HG03103 (cell line): ENCODE measurements around the gene MED15.
"Not testable (repeated sequence)": the region's sequence is repeated elsewhere in the genome, so short reads cannot be mapped to it uniquely, and the experiment has no call there.

Source experiments
- ATAC-seq: cut with Tn5 transposase; IDR thresholded peaks from one replicate; pipeline ENCODE4 v1.9.1; 2021; ENCODE audit warnings: low read depth; ENCODE audit not compliant: unreplicated experiment

MED15 gene

DNA sequence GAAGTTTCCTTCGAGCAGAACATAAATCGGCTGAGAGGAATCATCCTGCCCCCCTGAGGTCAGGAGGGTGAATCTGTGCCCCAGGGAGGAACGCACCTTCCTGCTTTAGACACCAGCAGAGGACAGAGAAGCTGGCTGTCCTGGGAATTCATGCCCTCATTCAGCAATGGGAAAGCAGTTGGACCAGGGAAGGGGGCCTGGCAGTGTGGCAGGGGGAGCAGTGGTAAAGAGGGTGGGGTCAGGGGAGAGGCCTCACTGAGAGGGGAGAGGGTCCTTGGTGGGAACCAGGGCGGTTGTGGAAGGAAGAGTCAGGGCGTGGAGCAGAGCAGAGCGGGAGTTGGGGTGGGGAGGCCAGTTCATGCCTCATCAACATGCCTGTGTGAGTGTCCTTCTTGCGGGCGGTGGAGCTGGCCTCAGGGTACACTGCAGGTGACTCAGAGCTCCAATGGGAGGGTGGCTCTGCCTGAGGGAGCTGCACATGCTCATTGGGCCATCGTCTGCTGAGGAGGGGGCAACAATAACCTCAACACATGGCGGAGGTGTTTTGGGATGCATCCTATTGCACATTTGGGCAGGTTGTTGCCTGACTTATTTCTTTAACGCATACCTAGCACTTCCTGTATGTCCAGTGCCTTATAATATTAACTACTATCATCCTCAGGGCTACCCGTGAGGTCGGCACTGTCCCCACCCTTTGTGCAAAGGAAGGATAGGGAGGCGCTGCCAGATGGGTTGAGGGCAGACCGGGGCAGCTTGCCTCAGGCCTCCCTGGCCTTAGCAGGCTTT, 23.2 kb downstream of the MED15 start:
- ATAC-seq = no peak

GRCh38 chr22:20531154-20531403, 23.7 kb downstream of the MED15 start:
- no peak for ATAC-seq

DNA sequence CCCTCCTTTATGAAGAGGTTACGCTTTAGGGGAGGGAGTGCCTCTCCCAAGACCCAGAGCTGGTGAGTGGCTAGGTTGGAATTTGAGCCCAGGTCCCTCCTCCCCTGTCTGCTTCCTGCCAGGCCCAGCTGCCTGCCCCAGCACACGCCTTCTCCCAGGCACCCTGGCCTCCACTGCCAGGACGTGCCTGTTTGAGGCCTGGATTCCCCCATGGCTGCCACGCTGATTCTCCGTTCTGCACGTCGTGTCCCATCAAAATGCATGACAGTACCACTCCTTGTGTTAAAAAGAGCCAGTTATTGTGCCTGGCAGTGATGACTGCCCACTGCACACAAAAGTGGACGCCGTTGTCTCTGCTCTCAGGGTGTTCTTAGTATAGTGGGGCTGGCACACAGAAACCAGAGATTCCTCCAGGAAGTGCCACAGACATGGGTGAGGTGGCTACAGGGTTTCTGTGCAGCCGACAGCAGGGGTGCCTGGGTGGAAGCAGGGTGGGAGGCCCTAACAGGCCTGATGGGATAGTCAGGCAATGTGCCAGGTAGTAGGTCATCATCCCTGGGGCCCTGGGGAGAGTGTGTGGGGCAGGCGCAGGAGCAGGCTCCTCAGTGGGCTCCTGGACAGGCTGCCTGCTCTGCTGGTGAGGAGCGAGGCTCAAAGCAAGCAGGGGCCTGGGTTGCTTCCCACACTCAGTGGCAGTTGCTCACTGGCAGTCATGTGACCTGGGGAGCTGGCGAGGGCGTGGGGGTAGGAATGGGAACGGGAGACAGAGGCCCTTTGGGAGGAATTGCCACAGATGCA, 24.2 kb downstream of the MED15 start:
- no peak for ATAC-seq

DNA sequence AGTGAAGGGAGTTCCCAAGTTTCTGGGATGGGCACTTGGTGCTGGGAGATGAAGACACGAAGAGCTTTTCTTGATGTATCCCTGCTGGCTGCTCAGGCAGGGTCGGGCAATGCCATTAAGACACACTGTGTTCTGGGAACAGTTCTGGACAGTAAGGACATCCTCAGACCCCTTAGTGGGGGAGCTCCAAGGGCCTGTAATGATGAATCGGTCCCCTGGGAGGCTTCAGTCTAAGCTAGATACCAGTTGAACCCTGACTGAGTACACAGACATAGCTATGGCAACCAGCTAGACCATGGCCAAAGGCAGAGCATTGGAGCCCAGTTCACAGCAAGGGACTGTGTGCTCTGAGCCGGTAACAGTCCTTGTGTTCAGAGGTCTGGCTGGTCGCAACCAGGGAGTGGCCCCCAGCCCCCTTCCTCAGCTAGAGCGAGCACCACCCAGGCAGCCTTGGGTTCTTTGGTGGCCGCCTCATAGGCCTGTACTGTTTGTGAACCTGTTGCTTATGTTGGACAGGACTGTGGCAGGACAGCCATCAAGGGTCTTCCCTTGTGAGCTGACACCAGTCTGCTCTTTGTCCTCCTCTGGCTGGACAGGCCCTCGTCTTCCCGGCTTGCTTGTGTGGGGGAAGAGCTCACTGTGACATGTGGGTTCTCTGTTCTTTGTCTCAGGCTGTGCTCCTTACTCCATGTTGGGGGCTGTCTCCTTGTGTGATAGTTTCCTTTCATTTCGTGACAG, 25.0 kb downstream of the MED15 start:
- no peak for ATAC-seq

GRCh38 chr22:20533095-20533878, 25.9 kb downstream of the MED15 start:
- no peak for ATAC-seq

- no peak for ATAC-seq
These were observed 26.5 kb downstream of the MED15 start for GRCh38 chr22:20533879-20534265.

- ATAC-seq = no peak
These were observed 29.3 kb downstream of the MED15 start for GRCh38 chr22:20536590-20537324.

DNA sequence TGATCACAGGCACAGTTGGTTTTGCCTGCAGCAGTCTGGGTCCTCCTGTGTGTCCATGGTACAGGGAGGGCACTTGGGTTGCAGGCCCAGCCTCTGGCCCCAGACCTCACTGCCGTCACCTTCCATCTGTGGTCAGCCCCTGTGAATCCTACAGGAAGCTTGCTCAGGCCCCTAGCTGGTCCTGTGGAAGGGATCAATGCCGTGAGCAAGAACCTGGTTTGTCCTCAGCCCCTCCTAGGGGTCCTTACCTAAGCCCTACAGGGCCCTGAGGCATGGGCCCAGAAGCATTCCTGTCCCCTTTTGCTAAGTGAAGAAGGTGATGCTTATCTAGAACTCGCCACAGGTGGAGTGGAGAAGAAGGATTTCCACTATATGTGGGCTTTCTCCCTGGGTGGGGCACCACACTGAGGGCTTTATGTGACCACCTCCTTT, 29.9 kb downstream of the MED15 start:
- ATAC-seq = no peak

DNA sequence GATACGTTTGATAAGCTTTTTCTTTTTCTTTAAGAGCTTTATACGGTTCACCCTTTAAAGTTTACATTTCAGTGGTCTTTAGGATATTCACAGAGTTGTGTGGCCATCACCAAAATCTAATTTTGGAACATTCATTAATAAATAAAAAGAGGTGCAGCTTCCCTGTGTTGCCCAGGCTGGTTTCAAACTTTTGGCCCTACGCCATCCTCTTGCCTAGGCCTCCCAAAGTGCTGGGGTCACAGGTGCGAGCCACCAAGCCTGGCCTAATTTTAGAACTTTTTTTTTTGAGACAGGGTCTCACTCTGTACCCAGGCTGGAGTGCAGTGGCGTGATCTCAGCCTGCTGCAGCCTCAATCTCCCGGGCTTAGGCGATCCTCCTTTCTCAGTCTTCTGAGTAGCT, 30.6 kb downstream of the MED15 start:
- ATAC-seq = no peak

DNA sequence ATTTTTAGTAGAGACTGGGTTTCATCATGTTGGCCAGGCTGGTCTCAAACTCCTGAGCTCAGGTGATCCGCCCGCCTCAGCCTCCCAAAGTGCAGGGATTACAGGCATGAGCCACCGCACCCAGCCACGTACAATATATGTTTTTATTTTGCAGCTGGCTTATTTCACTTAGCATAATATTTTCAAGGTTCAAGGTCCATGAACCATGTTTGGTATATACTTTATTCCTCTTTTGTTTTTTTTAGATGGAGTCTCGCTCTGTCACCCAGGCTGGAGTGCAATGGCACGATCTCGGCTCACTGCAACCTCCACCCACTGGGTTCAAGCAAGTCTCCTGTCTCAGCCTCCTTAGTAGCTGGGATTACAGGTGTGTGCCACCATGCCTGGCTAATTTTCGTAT, 31.5 kb downstream of the MED15 start:
- not testable (repeated sequence) for ATAC-seq

DNA sequence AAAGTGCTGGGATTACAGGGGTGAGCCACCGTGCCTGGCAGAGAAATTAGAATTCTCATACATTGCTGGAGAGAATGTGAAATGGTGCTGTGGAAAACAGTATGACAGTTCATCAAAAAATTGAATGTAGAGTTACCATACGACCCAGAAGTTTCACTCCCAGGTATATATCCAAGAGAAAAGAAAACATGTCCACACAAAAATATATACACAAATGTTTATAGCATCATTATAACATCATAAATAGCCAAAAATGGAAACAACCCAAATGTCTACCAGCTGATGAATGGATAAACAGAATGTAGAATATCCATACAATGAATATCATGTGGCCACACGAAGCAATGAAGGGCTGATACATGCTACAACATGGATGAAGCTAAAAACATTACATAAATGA, 34.6 kb downstream of the MED15 start:
- no peak for ATAC-seq

DNA sequence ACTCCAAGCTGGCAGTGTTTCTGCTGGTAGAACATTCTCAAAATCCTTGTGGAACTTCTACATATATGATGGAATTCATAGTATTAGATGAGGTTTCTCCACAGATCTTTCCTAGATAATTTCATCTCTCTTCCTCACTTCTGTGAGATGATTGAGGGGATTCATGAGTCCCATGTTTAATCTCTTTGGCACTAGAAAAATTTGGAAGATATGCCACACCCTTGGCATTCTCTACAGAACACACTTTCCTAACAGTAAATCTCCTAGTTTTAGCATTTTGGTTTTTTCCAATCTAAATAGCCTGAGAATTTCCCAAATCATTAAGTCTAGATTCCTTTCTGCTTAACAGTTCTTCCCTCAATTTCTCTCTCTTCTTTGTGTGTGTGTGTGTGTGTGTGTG, 35.3 kb downstream of the MED15 start:
- ATAC-seq = no peak

- not testable (repeated sequence) for ATAC-seq
These were observed 37.9 kb downstream of the MED15 start for GRCh38 chr22:20545318-20545634.

DNA sequence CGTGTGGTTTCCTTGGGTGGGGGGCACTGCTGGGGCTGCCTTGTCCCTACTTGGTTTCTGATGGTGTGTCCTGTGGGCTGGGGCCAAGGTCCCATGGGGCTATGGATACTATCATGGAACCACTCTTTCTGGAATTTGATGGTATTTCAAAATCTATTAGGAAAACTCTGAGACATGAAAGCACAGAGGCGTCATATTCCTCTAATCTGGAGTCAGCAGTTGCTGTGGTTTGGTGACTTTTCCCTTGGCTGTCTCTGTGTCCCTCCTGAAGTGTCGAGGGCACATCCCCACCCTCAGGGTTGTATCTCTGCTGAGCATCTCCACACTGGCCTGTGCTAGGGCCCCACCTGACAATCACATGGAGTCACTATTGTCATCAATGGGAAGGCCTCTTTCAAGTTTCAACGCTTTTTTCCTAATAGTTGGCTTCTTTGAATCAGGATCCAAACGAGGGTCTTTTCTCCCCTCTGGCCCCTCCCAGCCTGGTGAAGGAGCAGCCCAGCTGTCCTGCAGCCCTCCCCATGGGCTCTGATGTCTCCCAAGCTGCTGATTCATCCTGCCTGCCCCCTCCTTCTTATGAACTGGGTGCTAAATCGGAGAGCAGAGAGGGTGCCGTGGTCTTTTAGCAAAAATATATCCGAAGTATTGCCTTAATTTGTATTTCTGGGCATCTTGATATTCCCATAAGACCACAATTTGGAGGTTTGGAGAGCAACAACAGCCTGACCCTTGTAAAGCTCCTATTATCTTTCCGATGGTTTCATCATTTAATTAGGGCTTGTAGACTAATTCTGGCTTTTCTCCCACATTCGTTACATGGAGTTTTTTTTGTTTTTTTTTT, 38.5 kb downstream of the MED15 start:
- ATAC-seq = no peak

- ATAC-seq = no peak
These were observed 39.1 kb downstream of the MED15 start for GRCh38 chr22:20546541-20546950.

- ATAC-seq = no peak
These were observed 39.6 kb downstream of the MED15 start for GRCh38 chr22:20547029-20547428.

DNA sequence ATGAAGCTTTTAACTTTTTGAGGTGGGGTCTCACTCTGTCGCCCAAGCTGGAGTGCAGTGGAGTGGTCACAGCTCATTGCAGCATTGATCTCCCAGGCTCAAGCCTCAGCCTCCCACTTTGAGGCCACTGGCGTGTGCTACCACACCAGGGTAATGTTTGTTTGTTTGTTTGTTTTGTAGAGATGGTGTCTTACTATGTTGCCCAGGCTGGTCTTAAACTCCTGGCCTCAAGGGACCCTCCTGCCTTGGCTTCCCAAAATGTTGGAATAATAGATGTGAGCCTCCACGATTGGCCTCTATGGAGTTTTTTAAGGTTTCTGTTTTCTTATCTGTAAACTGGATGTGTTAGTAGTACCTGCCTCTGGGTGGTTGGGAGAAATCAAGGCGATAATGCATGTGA, 41.4 kb downstream of the MED15 start:
- ATAC-seq = no peak

DNA sequence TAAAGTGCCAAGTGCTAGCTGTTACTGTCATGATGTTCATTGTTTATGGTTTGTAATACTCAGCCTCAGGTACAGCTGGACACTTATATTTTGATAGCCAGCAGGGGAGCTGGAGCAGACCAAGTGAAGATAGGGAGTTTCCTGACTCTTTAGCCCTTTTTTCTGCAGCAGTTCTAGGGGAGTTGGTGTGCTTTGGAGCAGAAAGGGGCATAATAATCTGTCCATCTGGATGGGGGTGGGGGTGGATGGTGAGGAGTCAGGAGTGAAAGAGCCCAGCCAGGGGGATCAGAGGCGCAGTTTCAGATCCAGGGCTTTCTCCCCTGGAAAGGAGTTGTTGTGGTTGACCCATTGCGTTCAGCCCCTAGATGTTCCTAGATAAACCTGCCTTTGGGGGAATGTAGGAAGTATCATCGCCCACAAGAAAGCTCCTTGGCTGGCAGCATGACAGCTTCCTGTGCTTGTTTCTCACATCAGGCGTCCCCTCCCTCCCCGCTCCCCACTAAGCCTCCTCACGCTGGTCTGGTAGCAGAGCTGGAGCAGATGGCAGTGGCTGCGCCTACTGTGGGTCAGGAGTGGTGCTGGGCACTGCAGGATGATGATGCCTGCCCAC, 41.9 kb downstream of the MED15 start:
- no peak for ATAC-seq
